ENCODE results near the gene NLRP14. TPM values are rescaled to one million over a fixed set of nuclear protein-coding genes. Genes with fewer than 3 reads are reported as not detected.

The NLRP14 gene
- total RNA-seq, 1 donor from 2014 or later = not detected

- H3K36me3 ChIP-seq (ENCODE audit: control insufficient read depth, insufficient read depth, low read length) = no peaks in the 10 kb centered on the region
- no peak for DNase-seq (ENCODE audit: low read depth)
- no peaks in the 10 kb centered on the region for H3K27me3 ChIP-seq (ENCODE audit: control insufficient read depth, insufficient read depth, low read length)
- H3K4me3 ChIP-seq (ENCODE audit: low read depth, low read length) = no peak overlapping the region
- no peak for TF ChIP-seq CTCF (IDR thresholded peaks at IDR 0.05; ENCODE audit: insufficient read depth, low read length, poor library complexity, severe bottlenecking)
These were observed 95.5 kb downstream of the NLRP14 start for GRCh38 chr11:7115780-7116179.

- no peaks in the 10 kb centered on the region for H3K27me3 ChIP-seq (ENCODE audit: control insufficient read depth, insufficient read depth, low read length)
- H3K4me3 ChIP-seq (ENCODE audit: low read depth, low read length) = no peak overlapping the region
- DNase-seq (ENCODE audit: low read depth) = no peak
- H3K36me3 ChIP-seq (ENCODE audit: control insufficient read depth, insufficient read depth, low read length) = no peaks in the 10 kb centered on the region
- TF ChIP-seq CTCF (IDR thresholded peaks at IDR 0.05; ENCODE audit: insufficient read depth, low read length, poor library complexity, severe bottlenecking) = no peak
These were observed 96.1 kb downstream of the NLRP14 start for GRCh38 chr11:7116370-7116769.

Other genes with a start within 250 kb of the NLRP14 start
- 0.04 and 0.27 TPM in 2 replicates for gene OR2AG2, start 248.5 kb upstream of the NLRP14 start, total RNA-seq
- not detected in 2 replicates for gene OR2AG1, start 237.5 kb upstream of the NLRP14 start, total RNA-seq
- not detected in 2 replicates for gene OR6A2, start 220.8 kb upstream of the NLRP14 start, total RNA-seq
- gene OR10A5, start 174.8 kb upstream of the NLRP14 start, total RNA-seq = not detected in 2 replicates
- gene OR10A2, start 157.4 kb upstream of the NLRP14 start, total RNA-seq = not detected in 2 replicates
- not detected in 2 replicates for gene OR10A4, start 143.9 kb upstream of the NLRP14 start, total RNA-seq
- 0.38 TPM in 1 of 2 replicates, not detected in the other for gene OR2D2, start 128.0 kb upstream of the NLRP14 start, total RNA-seq
- gene OR2D3, start 99.5 kb upstream of the NLRP14 start, total RNA-seq = not detected in 2 replicates
- 1.5 and 2.7 TPM in 2 replicates for gene ZNF215, start 94.1 kb upstream of the NLRP14 start, total RNA-seq
- gene ZNF214, start 133 bp upstream of the NLRP14 start, total RNA-seq = 2.5 and 4.0 TPM in 2 replicates
- gene RBMXL2, start 68.5 kb downstream of the NLRP14 start, total RNA-seq = 0.21 and 0.50 TPM in 2 replicates
- 1.0 and 1.2 TPM in 2 replicates for gene SYT9, start 231.4 kb downstream of the NLRP14 start, total RNA-seq

Data from kidney epithelial cell (primary cell).